GM12864 (cell line): ENCODE data around the gene MON1B.

ENCODE experiments used
- DNase-seq: peaks from one replicate; pipeline ENCODE4 v3.0.0-alpha.2; 2011; ENCODE audit warnings: low read depth
- H3K4me3 ChIP-seq: 2 replicates; pipeline ENCODE4 v1.5.1; 2011; ENCODE audit warnings: mild to moderate bottlenecking, low read depth, low read length, control low read depth
- CTCF ChIP-seq: IDR thresholded peaks from 2 replicates; pipeline ENCODE4 v1.5.1; 2011; ENCODE audit warnings: low read depth, mild to moderate bottlenecking, moderate library complexity, low read length, control low read depth, inconsistent platforms; ENCODE audit errors: missing control alignments

Gene MON1B

GRCh38 chr16:77197747-77198146 lies 6.8 kb downstream of the MON1B start:
- DNase-seq = no peak
- no peak for TF ChIP-seq CTCF
- no peak overlapping the region for H3K4me3 ChIP-seq

GRCh38 chr16:77199211-77199610 lies 8.2 kb downstream of the MON1B start, which contains the start of gene SYCE1L:
TSS of gene SYCE1L (plus strand) at chr16:77199408. CDS start at chr16:77199452, 44 bp downstream.
- no peak for TF ChIP-seq CTCF
- H3K4me3 ChIP-seq = no peak within 1 kb of the TSS
- no peak for DNase-seq

DNA sequence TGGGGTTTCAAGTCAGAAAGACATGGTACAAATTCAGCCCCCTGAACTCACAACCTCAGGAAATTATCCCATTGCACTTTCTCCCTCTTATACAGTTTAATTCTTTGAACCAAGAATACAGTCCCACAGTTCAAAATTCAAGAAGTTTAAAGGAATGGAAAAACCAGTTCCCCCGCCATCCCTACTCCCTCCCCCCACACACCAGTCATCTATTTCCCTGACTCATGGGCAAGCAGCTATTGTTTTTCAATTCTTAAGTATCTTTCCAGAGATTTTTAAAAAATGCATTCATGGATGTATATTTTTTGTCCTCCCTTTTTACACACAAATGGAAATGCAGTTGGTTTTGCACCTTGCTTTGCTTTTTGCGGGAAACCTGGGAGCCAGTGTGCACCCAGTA lies 15.5 kb downstream of the MON1B start:
- no peak overlapping the region for H3K4me3 ChIP-seq
- DNase-seq = no peak
- TF ChIP-seq CTCF = no peak

DNA sequence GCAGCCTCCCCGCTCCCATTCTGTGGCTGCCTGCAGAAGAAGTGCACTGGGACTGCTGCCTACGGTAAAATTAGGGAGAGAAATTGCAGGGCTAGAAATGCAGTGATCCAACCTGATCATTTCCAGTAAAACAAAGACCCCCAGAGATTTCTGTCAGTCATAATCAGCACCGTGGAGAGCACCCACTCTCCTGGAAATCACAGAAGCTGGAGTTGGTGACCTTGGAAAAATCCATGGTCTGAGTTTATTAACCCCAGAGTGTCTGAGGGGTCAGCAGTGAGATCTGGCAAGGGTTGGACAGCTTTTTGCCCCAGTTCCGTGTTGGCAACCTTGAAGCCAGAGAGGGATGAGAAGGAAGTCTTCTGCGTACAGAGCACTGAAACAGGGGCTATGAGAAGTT lies 16.0 kb downstream of the MON1B start:
- H3K4me3 ChIP-seq = no peak overlapping the region
- no peak for TF ChIP-seq CTCF
- DNase-seq = no peak

GRCh38 chr16:77208382-77208781 lies 17.4 kb downstream of the MON1B start:
- H3K4me3 ChIP-seq = no peak overlapping the region
- no peak for DNase-seq
- TF ChIP-seq CTCF = no peak

DNA sequence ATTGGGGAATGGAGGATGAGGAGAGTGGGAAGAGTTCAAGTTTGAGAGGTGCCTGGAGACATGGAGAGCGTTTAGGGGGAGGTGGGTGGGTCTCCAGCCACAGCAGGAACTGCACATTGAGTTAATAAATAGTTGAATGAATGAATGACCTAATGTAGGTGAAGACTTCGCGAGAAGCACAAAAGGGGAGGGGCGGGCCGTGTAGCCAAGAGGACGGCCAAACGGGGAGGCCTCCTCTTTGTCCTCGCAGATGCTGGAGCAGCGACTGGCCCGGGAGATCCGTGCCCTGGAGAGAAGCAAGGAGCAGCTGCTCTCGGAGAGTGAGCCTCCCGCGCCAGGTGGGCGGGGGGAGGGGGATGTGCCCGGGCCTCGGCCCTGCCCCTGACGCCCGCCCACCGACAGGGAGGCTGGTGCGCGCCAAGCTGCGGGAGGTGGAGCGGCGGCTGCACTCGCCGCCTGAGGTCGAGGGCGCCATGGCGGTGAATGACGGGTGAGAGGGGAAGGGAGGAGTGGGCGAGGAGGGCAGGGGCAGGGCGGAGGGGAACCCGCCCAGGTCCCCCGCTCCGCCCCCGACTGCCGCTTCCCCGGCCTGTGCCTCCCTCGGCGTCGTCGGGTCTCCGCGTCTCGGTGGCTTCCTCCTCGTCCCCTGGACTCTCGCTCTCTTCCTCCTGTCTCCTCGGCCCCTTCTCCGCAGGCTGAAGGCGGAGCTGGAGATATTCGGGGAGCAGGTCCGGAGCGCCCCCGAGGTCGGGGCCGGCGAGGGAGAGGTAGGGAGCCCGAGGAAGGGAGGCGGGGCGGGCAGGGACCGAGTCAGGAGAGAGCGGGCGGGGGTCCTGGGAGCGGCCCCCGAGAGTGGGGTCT lies 21.1 kb downstream of the MON1B start:
- DNase-seq = no peak
- H3K4me3 ChIP-seq = peak overlapping the region; percentile 69
- no peak for TF ChIP-seq CTCF
